HG03108 (cell line): ENCODE data around the gene TMEM258.

ENCODE experiments used
- ATAC-seq: cut with Tn5 transposase; IDR thresholded peaks from one replicate; pipeline ENCODE4 v1.9.1; 2021; ENCODE audit warnings: moderate library complexity; ENCODE audit not compliant: unreplicated experiment

TMEM258 gene

GRCh38 chr11:61744609-61745156 lies 47.7 kb downstream of the TMEM258 start:
- no peak for ATAC-seq

DNA sequence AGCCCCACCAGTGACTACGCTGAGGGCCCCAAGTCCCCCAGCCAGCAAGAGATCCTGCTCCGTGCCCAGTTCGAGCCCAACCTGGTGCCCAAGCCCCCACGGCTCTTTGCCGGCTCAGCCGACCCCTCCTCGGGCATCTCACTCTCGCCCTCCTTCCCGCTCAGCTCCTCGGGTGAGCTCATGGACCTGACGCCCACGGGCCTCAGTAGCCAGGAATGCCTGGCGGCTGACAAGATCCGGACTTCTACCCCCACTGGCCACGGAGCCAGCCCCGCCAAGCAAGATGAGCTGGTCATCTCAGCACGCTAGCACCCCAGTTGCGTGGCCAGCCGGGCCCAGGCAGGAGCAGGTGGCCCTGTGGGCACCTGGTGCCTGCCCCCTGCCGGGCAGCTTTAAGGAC lies 48.2 kb downstream of the TMEM258 start:
- no peak for ATAC-seq

DNA sequence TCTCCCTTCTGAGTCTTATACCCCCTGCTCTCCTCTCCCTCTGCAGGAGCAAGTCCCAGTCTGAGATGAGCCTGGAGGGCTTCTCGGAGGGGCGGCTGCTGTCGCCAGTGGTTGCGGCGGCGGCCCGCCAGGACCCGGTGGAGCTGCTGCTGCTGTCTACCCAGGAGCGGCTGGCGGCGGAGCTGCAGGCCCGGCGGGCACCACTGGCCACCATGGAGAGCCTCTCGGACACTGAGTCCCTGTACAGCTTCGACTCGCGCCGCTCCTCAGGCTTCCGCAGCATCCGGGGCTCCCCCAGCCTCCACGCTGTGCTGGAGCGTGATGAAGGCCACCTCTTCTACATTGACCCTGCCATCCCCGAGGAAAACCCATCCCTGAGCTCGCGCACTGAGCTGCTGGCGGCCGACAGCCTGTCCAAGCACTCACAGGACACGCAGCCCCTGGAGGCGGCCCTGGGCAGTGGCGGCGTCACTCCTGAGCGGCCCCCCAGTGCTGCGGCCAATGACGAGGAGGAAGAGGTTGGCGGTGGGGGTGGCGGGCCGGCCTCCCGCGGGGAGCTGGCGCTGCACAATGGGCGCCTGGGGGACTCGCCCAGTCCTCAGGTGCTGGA lies 48.8 kb downstream of the TMEM258 start:
- no peak for ATAC-seq

DNA sequence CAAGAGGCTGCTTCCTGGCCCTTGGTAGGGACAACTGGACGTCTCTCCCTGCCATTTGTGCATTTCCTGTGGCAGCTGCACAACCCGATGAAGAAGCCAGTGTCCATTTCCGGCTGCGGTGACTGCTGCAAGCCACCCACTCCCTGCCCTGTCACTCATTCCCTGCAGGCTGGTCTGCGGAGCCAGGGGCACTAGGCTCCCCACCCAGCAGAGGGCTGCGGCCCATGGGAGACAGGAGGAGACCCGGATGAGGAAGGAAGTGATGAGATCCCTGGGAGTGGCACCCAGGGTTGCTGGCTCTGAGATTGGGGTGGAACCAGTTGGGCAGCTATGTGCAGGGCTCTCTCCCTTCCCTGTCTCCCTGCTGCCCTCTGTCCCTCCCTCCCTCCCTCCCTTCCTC lies 50.0 kb downstream of the TMEM258 start:
- ATAC-seq, result no peak

GRCh38 chr11:61739966-61740365 lies 52.4 kb downstream of the TMEM258 start:
- ATAC-seq, result no peak

DNA sequence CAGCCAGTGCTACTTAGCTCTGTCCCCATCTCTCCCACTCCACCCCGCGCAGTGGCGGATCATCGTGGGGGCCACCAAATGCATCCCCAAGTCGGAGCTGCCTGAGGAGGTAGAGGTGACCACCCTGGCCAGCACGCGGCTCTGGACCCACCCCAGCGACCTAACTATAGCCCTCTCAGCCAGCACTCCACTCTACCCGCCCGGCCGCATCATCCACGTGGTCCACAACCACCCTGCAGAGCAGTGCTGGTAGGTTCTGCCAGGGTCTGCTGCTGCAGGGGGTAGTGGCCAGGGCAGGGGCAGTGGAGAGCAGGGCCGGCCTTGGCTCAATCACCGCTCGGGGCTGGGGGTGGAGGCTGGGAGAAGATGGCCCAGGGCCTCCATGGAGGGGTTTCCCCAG lies 53.0 kb downstream of the TMEM258 start:
- no peak for ATAC-seq
